SKM-1 treated with dmso at 0.1 percent for 144 hours (cell line): ENCODE data around the gene LZTS2.

Source experiments
- DNase-seq: peaks from one replicate; lab custom pipeline; 2025; ENCODE audit not compliant: unreplicated experiment; lab: John Stamatoyannopoulos, UW

The LZTS2 gene

GRCh38 chr10:100978121-100978900 is 21.3 kb upstream of the LZTS2 start:
- no peak for DNase-seq

GRCh38 chr10:100978901-100979195 is 20.8 kb upstream of the LZTS2 start:
- DNase-seq, result no peak

GRCh38 chr10:100979791-100980272 is 19.8 kb upstream of the LZTS2 start:
- DNase-seq, result no peak

GRCh38 chr10:100980311-100980710 is 19.3 kb upstream of the LZTS2 start:
- no peak for DNase-seq

- DNase-seq, result no peak
Observed at GRCh38 chr10:100980711-100981110, 18.9 kb upstream of the LZTS2 start.

- no peak for DNase-seq
Observed at GRCh38 chr10:100981178-100981772, 18.3 kb upstream of the LZTS2 start.

DNA sequence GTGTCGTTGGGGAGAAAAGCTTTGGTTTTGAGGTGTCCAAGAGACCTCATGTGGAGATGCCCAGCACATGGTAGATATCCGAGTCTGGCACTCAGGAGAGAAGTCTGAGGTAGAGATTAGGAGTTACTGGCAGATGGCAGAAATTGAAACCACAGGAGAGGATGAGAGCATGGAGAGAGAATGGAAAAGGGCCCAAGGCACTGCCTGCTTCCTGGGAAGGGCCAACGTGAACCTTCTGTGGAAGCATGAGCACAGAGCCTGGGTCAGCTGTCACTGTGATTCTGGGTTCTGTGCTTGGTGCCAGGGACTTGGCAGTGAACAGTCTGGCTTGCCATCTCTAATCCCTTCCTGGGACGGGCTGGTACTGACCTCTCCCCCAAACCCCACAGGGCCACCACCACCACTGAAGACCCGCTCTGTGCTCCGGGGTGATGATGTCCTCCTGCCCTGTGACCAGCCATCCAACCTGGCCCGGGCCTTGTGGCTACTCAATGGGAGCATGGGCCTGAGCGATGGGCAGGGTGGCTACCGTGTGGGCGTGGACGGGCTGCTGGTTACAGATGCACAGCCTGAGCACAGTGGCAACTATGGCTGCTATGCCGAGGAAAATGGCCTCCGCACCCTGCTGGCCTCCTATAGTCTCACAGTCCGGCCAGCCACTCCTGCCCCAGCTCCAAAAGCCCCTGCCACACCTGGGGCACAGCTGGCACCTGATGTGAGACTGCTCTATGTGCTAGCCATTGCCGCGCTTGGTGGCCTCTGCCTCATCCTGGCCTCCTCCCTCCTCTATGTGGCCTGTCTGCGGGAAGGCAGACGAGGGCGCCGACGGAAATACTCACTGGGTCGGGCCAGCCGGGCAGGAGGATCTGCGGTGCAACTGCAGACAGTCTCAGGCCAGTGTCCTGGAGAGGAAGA is 16.4 kb upstream of the LZTS2 start:
- no peak for DNase-seq

DNA sequence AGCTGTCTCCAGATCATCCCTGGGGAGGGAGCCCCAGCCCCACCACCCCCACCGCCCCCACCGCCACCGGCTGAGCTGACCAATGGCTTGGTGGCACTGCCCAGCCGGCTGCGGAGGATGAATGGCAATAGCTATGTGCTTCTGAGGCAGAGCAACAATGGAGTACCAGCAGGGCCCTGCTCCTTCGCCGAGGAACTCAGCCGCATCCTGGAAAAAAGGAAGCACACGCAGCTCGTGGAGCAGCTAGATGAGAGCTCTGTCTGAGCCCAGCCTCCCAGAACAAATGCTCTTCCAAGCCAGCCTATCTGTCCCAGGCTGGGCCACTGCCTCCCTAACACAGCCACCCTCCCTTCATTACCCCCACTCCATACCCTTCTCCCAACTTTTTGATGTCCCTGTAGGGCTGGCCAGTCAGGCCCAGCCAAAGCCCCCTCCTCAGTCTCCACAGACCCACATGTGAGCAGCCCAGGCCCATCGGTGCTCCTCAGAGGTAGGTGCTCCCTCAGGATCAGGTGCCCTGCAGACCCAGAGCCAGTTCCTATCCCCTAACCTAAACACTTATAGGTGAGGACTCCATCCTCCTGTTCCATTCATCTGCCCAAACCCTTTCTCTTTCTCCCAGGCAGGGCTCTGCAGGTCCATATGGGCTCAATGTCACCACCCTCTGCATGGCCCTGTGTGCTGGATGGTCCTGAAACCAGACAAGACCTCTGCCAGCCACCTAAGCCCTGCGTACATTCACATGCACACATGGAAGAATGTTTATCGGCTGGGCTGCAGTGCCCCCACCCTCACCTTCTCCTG is 15.5 kb upstream of the LZTS2 start:
- DNase-seq, result no peak

- DNase-seq, result no peak
Observed at GRCh38 chr10:100984672-100985177, 14.9 kb upstream of the LZTS2 start.

DNA sequence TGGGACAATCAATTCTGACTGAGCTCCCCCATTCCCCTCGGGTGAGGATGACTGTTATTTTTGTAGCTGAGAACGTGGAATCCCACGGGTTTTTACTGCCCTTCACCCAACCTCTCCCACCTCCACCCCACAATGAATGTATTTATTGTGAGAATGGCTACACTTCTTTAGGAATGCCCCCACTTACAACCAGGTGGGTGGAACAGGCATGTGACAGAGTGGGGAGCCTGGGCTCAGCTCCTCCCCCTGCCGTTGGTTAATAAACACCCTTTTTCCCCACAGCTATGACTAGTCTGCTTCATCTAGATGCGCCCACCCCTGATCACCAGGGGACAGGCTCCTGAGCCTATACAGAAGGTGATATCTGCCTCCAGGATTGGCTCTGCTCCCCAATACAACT is 14.3 kb upstream of the LZTS2 start:
- no peak for DNase-seq

DNA sequence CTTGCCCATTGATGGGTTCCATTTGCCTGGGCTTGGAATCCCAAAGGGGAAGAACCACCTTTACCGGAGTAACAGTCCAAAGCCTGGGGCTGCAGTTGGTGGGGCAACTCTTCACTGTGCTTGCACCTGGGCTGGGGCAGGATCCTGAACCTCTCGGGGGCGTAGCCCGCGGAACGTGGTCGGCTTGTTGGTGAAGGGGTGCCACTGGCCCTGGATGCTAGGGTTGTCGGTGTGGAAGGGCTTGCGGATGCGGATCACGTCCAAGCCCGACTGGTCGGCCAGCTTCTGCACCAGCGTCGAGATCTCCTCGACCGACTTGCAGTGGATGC is 13.0 kb upstream of the LZTS2 start:
- no peak for DNase-seq

DNA sequence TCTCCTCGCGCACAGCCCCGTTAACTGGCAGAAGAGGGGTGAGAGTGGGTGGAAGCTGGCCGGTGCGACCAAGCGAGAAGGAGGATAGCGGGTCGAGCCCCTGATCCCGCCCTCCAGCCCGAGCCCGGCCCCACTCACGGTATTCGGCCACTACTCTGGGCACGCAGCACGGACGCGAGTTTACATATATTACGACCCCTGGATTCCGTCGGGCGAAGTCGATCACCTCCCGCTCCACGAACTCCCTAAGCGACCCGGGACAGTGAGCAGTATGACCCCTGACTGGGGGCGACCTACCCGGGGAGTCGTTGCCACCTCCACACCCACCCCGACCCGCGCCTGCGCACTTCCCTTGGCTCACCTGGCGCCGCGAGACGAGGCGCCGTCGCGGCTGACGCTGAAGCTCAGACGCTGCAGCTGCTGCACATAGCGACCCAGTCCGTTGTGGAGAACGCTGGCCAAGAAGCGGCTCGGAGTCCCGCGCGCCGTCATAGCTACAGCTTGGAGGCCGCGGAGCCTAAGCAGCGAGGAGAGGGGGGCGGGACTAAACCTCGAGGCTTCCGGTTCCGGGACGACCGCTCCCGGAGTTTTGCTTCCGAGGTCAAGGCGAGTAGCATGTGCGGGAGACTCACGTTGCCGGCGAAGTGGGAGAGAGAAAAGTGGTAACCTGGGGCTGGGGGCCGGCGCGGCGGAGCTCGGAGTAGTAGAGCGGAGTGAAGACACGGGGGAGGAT is 12.5 kb upstream of the LZTS2 start, which contains the start of the genes MRPL43 and TWNK:
MRPL43 (minus strand) TSS at position 546 of the 733 bp plus-strand sequence; CDS start at position 492, 54 bp downstream.
TWNK (plus strand) TSS at position 592 of the 733 bp plus-strand sequence. CDS start 668 bp downstream, outside the sequence.
- DNase-seq, result peak; percentile 55

DNA sequence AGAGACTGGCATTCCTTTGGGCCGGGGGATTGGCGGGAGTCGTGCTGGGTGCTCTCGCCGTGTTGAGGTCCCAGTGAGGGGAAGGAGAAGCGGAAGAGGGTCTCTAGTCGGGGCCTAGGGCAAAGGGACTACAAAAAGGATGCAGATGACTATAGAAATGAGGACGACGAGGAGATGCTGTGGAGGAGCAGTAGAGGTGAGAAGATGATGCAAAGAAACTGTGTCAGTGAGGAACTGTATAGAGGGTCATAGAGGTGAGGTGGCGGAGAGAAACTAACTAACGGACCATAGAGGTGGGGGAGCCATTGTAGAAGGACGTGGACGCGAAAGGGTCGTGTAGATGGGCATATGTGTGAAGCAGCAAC is 11.9 kb upstream of the LZTS2 start:
- DNase-seq, result no peak

DNA sequence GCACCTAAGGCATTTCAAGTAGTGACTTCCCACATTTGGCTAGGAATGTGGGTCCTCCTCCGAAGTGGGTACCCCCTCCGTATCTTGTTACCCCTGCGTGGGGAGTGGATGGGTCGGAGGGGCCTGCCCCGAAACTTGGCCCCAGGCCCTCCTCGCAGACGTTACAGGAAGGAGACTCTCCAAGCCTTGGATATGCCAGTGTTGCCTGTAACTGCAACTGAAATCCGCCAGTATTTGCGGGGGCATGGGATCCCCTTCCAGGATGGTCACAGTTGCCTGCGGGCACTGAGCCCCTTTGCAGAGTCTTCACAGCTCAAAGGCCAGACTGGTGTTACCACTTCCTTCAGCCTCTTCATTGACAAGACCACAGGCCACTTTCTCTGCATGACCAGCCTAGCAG is 11.4 kb upstream of the LZTS2 start:
- no peak for DNase-seq

GRCh38 chr10:100989088-100989487 is 10.5 kb upstream of the LZTS2 start:
- no peak for DNase-seq

DNA sequence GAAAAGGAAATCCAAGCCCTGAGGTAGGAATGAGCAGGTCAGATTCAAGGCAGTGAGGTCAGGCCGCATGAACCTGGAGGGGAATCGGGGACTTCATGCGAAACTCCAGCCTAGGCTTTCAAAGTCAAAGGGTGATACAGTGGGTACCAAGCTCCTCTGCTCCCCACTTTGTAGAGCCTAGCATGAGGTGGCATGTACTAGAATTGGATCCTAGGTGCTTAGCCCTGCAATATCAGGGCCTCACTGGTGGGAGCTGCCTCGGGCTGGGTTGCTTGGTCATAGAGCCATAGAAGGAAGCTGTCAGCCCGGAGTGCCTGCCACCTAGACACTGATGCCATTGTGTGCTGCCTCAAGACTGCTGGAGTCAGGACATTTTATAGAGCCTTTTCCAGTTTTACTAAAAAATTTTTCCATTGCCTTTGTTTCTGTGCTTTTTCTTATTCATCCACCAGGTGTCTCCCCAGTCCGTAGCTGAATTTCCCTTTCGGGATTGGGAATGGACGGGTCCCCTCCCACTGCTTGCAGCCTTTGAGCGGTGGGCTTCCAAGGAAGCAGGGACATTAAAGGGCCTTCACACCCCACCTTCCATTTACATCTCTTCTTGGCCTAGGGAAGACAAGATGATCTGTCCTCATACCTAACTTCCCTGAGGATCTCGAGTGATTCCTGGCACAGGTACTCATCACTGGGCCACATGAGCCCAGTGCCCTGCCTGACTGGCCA is 5.5 kb upstream of the LZTS2 start:
- no peak for DNase-seq

GRCh38 chr10:100995181-100995580 is 4.4 kb upstream of the LZTS2 start:
- DNase-seq, result no peak

DNA sequence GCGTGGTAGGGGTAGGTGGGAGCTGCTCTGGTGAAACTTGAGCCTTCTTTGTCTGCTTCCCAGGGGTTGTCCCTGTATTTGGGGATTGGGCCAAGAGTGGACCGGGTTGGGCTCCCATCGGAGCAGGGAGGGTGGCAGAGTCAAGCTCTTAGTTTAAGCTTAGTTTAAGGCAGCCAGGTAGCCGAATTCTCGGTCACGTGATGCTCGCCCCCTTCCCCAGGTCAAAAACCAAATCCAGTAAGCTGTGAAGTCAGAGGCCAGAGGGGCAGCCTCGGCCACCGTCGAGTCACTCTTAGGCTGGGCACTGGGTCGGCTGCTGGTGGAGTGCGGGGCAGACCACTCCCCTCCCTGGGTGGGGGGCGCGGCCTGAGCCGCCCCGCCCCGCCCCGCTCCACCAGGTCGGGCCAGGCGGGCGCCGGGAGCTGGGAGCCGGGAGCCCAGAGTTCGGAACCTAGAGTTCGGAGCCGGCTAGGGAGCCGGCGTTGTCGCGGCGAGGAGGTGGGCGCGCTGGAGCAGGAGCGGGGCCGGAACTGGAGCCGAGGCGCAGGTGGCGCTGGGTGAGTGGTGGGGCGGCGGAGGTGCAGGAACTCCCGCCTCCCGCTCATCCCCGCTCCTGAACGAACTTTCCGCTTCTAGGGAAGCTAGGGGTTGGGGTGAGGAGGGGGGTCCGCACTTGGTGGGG is 2.8 kb upstream of the LZTS2 start:
- no peak for DNase-seq
